ENCODE results near the gene SORBS2.

SORBS2 gene

DNA sequence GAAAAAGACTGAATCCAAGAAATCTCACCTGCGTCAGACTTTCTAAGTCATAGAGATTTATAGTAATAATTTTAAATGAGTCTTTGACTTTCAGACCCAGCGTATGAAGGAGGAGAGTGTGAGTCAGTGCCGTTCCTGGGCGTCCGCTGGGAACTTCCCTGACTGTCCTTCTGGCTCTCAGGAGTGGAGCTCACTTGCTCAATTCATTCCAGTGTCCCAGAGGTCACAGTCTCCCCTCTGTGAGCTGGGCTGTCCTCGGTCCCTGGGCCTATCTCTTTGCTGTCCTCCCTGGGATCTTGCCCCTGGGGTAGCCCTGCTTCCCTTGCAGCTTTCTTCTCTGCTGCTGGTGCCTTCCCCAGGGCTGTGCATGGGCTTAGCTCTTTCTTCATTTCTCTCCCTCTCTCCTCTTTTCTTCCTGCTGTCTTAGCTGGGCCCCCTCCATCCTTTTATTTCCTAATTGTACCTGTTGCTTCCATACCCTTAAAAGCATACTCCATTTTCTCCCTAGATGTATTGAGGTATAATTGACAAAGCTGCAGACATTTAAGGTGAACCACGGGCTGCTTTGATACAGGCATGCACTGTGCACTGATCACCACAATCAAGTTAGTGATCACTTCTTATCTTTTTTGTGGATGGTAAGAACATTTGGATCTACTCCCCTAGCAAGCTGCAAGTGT is 11.6 kb downstream of the SORBS2 start:
- no peak for DNase-seq

DNA sequence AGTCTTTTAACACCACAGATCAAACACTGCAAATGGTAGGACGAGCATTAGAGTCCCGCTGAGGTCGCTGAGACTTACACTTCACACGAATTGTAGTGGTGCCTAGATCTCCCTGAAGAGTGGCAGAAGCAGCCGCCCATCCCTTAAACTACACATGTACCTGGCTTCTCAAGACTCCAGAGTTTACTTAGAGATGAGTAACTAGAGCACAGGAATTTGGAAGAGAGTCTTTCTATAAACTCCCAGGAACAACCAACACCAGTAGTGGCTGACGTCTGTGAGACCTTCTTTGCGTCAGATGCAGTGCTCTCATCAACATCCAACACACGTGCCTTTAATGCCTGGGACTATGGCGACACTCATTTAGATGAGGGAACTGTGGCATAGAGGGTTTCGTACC is 12.6 kb downstream of the SORBS2 start:
- DNase-seq: no peak

DNA sequence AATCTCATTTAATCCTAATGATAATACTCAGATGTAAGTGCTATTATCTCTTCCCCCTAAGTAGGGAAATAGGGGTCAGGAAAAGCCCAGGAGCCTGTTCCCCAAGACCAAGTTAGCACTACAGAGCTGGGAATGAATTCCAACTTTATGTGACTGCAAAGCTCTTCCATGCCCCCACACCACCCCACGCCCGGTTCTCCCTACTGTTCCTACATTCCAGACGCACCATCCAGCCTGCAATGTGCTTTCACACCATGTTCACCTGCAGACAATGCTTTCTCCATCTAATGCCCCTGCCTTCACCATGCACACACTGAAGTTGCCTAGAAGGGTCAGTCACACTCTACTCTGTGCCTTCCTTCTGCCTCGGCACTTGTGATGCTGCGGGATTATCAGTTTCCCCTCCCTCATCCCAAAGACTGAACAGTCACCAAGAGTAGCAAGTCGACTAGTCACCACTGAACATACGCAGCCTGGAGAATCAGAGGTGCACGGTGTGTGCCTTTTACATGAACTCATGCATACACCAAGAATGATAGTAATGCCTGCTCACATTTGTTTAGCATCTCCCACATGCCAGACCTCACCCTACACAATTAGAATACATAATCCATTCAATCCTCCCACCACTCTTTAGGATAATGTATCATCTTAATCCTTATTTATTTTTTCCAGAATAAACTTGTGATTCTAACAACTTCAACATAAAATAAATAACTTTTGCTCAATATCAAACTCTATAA is 14.2 kb downstream of the SORBS2 start:
- no peak for DNase-seq

DNA sequence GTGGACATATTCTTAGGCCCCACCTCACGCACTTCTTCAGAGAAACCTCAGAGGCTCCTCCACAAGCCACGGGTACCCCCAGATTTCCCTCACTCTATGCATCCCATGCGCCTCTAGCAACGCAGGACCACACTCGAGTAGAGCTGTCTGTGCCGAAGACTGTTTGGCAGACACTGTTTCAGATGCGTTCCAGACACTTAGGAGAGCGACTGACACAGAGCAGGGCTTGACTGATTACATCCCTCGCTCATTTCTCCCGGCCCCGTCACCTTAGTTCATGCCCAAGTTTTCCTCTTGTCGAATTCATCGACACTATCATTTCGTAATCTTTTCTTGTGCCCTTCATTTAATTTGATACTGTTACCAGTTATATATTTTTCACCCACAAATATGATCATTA is 15.0 kb downstream of the SORBS2 start:
- DNase-seq: no peak

DNA sequence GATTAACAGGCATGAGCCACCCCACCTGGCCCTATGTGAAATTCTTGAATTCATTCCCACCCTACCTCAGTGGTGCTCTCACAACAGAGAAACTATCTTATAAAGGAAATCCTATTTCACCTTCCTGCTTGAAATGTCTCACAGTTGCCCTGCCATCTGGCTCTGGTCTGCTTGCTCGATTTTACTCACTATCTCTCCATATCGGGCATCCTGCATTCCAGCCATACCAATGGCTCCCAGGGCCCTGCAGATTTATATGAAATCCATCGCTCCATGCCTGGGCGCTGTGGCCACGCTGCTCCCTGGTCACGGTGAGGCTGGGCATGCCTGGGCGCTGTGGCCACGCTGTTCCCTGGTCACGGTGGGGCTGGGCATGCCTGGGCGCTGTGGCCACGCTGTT is 15.8 kb downstream of the SORBS2 start:
- no peak for DNase-seq

DNA sequence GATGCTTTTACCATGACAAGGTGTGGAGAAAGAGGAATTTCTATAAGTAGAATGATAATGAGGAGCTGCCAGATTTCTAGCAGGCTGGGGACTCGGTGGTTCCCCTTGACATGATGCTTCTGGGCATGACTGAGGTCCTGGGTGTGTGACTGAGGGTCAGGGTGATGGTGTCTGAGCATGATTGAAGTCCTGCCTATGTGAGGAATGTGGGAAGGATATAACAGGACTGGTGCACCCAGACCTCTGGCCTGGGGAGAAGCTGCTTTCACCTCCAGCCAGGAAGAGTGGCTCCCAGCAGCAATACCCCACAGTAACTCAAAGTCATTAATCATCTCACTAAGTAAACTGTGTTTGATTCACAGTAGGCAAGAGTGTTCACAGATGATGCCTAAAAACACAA is 17.4 kb downstream of the SORBS2 start:
- no peak for DNase-seq

DNA sequence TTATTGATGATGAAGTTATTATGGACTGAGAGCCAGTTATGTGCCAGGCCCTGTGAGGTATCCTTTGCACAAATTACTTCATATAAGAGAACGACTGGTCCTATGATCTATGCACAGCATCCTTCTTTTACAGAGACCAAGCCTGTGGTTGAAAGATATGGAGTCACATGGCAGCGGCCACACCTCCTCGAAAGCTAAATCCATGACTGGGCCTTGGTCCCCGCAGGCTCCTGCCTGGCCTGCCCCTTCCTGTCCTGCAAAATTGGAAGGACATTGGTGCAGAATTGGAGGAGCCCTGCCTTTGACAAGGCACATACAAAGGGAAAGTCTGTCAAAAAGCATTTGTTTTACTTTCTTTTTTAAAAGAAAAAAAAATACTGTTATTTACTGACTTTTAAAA is 18.3 kb downstream of the SORBS2 start:
- no peak for DNase-seq

DNA sequence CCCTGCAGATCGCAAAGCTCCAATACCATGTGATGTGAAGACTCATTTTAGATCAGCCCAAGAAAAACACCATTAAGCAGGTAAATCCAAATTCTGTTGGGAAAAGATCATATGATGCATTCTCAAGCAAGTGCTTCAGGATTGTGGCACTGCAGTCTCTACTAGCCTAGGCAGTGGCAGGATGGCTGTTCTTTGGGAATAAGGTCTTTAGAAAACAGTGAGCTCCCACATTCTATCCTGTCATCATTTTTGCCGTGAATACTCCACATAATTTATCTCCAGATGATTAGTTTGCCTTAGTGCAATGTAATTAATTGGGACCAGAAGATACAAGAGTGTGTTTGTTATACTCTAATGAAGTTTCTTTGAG is 18.9 kb downstream of the SORBS2 start:
- DNase-seq: no peak

DNA sequence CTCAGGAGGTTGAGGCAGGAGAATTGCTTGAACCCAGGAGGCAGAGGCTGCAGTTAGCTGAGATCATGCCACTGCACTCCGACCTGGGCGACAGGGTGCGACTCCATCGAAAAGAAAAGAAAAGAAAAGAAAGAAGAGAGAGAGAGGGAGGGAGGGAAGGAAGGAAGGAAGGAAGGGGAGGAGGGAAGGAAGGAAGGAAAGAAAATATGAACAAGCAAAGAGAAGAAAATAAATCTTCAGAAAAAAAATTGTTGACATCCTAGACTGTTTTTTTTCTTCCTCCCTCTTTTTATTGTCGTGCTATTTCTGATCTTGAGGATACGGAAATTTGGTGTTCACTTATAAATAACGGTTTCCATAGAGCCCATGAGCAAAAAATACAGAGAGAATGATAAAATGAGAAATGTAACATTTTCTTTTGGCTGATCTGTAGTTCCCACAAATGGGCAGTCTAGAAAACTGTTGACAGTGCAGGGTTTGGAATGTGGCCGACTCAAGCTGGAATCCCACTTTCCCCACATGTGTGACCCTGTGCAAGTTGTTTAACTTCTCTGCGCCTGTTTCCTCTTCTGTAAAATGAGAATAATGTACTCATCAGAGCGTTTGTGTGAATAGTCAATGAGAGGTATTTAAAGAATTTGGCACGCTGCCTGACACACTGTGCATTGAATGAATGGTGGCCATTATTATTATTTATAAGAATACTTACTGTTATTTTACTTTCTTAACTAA is 19.4 kb downstream of the SORBS2 start:
- DNase-seq: no peak

DNA sequence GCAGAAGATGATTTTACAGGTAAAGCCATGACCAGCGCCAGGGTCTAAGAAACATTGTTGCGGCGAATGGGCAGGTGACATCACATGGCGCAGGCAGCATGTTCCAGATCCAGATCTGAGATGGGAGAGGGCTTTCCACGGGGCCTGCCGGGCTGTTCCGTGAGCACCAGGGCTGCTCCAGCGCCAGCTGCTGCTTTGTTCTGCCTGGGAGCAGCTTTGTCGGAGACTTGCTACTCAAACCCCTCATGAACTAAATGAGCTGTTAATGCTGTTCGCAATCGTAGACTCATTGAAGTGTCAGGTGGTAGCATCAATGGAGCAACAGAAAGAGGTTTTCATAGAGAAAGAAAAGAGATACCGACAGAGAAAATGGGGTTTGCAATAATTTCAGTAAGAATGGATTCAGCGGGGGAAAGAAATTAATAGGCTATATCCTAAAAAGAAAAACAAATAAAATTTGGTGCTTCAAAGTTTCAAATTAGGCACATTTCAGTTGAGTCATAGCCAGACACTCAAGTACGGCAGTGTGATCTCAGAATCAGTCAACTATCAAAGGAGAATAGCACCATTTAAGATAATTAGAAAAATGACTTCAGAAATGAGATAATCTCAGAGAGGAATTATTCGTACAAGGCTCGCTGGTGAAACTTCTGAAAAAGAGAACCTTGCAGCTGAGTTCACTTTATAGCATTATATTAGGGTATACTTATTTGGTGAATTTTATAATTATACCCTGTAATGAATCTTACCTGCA is 23.9 kb downstream of the SORBS2 start:
- no peak for DNase-seq

DNA sequence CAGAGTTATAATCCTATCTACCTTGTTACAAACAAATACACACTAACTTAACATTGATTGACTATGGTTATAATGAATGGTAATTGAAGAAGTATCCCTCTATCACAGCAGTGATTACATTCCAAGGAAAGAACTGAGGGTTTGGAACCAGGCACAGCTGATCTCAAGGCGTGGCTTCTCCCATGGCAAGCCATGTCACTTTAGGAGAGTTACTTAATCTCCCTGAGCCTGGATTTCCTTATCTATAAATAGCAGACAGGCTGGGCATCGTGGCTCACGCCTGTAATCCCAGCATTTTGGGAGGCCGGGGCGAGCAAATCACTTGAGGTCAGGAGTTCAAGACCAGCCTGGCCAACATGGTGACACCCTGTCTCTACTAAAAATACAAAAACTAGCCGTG is 25.6 kb downstream of the SORBS2 start:
- no peak for DNase-seq

DNA sequence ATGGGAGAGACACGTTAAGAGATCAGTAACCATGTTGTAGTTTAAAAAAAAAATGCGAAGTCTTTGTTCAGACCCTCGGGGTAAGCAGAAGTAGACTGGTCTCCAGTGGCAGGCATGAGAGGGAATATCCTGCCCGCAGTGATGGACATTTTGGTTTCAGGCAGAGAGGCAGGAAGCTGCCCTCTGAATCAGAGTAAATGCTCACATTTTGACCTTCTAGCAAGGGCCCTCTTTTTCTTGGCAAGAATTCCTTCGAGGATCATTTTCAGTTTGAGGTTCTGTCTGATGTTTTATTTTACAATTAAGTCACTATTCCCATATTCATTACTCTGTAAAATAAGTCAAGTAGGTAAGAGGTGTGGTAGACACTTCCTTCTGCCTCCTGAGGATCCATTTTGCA is 28.4 kb downstream of the SORBS2 start:
- DNase-seq: no peak

DNA sequence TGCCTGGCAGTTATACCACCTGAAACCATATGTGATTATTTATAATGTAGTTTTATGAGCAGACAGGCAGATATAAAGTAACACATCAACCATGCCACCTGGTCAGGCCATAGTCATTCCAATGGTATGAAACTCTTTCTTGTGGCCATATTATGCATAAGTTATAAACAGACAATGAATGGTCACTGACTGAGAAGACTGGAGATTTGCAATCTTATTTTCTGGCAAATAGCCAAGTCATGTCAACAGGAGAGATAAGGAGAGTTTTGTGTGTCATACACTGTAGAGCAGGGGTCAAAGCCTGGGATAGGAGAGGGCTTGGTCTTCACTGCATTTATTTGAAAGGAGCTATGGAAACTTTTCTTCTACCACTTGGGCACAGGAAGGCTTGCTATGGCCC is 29.5 kb downstream of the SORBS2 start:
- DNase-seq: no peak

DNA sequence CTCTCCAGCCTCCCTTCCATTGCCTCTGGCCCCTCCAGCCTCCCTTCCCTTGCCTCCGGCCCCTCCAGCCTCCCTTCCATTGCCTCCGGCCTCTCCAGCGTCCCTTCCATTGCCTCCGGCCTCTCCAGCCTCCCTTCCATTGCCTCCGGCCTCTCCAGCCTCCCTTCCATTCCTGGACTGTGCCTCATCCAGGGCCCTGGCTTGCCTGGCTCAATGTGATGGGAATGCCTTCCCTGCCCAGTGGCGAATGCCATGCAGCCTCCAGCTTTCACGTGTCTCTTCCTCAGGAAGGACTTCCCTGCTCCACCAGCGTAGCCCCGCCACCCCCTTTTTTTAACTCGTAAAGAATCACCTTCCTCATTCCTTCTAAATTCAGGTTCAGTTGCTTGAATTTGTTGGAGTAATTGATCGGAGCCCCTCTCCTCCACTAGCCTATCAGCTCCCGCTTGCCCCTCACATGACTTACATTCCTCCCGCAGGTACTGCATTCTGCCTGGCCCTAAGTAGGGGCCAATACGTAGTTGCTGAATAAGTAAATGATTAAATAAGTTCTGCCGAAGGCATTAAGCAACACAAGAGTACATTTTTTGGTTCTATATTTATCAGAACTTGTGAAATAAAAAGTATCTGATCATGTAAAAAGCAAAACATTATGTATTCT is 30.3 kb downstream of the SORBS2 start:
- DNase-seq: no peak

DNA sequence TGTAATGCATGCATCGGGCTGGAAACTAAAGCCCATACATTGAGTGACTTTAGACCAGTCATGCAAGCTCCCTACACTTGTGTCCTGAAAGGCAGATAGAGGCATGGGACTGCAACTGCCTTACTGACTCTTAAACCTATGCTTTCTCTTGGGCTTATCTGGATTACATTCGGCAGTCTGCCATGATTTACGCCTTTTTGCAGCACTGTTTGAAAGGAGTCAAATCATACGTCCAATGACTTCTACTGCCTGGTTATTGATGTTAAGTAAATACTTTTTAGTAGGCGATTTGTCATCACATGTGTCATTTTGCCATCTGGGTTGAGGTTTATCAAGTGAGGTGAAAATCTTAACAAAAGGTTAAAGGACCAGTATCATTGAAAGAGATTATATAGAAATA is 31.5 kb downstream of the SORBS2 start:
- DNase-seq: no peak

DNA sequence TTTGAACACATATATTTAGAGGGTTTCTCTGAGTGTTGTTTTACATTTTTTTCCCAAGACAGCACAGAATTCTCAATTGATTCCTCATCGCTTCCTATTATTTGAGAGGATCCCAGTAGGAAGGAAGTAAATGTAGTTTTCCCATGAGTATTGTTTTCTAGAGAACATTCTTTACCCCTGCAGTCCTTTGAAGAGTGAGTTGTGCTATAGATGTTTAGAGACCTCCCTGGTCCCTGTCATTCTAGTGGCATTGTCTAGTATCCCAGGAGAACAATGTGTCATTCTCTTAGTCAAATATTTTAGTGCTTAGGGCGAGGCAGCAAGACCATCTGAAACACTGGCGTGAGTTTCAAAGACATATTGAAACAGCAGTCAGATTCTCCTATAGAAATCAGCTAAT is 32.5 kb downstream of the SORBS2 start:
- no peak for DNase-seq

DNA sequence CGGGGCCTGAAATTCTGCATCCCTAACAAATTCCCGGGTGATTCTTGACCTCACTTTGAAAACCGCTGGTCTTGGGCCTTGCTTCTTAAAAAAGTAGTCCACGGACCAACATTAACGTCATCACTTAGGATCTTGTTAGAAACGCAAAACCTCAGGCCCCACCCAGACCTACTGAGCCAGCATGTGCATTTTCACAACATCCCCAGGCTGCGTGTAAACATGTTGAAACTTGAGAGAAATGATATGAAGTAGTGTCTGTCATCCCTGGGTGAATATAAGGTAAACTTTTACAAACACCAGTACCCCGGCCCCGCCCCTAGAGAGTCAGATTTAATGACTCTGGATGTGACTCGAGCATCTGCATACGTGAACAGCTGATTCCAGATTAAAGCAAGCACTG is 33.7 kb downstream of the SORBS2 start:
- DNase-seq: no peak

DNA sequence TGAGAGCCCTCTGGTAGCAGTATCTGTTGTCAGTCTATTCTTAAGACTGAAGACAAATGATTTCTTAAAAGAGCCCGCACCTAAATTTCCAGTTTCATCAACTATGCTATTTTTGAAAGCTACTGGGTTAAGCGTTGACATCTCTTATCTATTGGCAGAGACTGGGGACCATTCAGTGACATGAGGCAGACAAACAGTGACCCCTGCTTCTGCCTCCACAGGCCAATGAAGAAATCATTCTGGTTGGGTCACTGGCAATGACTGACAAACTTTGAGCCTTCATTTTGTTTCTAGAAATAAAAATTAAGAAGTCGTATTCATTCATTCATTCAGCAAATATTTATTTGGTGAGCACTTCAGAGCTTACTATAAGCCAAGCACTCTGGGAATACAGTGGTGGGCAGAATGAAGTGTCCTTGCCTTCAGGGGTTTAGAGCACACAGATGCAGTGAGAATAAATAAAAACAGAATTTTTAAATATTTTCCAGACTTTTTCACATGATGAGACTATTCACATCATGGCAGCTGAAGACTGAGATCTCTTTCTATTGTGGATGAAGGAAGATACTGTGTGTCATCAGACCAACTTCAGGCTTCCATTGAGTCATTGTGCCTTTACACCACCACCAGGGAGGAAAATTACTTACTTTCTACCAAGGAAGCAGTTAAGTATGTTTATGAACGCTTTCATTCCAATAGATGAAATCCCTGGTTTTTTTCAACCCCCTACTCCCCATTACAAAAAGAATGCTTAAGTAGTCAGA is 36.0 kb downstream of the SORBS2 start:
- DNase-seq: no peak

DNA sequence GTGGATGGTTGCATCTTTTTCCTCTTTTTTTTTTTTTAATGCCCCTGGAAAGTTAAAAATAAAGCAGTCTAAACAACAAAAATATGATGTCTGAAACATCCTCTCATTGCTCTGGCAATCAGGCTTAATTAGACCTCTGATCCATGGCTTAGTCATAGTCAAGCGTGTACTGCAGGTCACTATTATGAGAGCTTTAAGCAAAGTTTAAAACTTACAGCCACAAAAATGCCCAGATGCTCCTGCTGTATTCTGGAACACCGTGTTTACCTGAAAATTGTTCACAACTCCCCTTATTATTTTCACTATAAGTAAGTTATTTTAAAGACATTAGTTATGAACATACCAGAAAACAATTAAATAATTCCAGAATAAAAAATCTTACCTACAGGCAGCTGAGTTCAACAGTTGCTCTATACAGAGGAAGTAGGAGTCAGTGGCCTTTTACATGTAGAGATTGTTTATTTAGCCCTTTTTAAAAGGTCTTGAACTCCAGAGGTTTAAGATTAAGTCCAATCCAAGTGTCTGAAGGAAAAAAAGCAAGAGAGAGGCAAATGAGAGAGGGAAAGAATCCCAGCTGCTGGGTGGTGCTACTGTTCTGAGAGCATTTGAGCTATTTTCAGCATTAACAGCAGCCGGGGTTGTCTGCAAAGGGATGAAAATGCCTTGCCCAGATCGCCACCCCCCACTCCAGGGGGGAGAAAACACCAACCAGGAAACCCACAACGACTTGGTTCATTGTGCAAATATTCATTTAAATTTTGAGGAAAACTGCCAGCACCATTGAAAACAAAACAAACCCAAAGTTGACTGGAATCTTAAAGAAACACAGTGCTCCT is 36.9 kb downstream of the SORBS2 start:
- no peak for DNase-seq

DNA sequence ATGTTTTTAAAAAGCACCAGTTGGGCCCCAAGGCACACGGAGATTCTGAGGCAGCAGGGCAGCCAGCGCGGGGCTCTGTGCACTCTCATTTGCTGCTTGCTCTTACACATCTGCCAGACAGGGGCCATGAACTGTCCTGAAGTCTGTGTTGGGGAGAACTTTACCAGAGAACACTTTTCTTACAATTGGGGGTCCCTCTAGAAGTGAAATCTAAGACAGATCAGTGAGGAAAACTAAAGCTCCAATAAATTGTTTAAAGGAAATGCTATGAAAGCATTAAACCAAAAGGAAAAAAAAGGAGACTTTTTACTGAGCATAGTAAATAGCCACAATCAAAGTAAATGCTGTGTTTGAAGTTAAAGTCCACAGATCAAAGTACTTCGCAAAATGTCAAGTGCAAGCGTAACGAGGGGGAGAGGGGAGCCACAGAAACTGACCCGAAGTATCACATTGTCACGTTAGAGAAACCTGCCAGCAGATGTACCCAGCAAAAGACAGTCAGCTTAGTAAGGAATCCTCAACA is 37.8 kb downstream of the SORBS2 start:
- DNase-seq: no peak

DNA sequence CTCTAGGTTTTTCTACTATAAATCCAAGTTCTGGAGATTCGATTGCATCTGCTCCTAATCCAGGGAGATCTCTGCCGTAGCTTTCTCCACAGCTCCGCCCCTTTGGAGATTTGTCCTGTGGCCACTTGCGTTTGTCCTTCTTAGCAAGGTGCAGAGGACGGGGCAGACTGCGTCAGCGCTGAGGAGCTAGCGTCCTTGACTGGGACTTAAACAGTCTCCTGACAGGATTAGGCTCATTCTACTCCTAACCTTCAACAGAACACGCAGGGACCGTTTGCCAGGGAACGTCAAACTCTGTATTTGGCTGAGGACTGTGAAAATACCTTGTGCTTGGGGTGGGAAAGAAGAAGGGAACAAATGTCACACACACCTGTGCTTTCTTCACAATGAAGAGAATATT is 38.6 kb downstream of the SORBS2 start:
- no peak for DNase-seq

All from AML-193 (cell line).